Measurements from ENCODE around the gene TMEM232. TPM values are rescaled to one million over a fixed set of nuclear protein-coding genes. Genes with fewer than 3 reads are reported as not detected.
"Not testable (repeated sequence)": the region's sequence is repeated elsewhere in the genome, so short reads cannot be mapped to it uniquely, and the experiment has no call there.

TMEM232 gene
- total RNA-seq, 1 donor, result 2.7 TPM

GRCh38 chr5:110734101-110734500, 7.6 kb upstream of the TMEM232 start:
- Histone ChIP-seq H3K4me3 (ENCODE audit: low read length) (no peak overlapping the region), H3K4me1 (ENCODE audit: insufficient read depth, low read length) (peaks cover 7% of the 10 kb centered on the region), H3K27me3 (ENCODE audit: insufficient read depth, low read length) (peaks cover 11% of the 10 kb centered on the region), H3K9me3 (ENCODE audit: low read depth, low read length) (no peaks in the 10 kb centered on the region)

DNA sequence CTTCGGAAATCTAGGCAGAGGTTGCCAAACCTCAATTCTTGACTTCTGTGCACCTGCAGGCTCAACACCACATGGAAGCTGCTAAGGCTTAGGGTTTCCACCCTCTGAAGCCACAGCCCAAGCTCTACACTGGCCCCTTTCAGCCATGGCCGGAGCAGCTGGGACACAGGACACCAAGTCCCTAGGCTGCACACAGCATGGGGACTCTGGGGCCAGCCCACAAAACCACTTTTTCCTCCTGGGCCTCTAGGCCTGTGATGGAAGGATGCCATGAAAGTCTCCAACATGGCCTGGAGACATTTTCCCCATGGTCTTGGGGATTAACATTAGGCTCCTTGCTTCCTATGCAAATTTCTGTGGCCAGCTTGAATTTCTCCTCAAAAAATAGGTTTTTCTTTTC, 5.0 kb upstream of the TMEM232 start:
- H3K4me3 ChIP-seq (ENCODE audit: low read length); H3K4me1 ChIP-seq (ENCODE audit: insufficient read depth, low read length); H3K27me3 ChIP-seq (ENCODE audit: insufficient read depth, low read length); H3K9me3 ChIP-seq (ENCODE audit: low read depth, low read length): not testable (repeated sequence)

GRCh38 chr5:110727025-110727314, 499 bp upstream of the TMEM232 start:
- H3K4me3 ChIP-seq (ENCODE audit: low read length), result peak overlapping the region; percentile 40
- H3K9me3 ChIP-seq (ENCODE audit: low read depth, low read length), result no peaks in the 10 kb centered on the region
- H3K27me3 ChIP-seq (ENCODE audit: insufficient read depth, low read length), result no peaks in the 10 kb centered on the region
- peaks cover 4% of the 10 kb centered on the region for H3K4me1 ChIP-seq (ENCODE audit: insufficient read depth, low read length)

DNA sequence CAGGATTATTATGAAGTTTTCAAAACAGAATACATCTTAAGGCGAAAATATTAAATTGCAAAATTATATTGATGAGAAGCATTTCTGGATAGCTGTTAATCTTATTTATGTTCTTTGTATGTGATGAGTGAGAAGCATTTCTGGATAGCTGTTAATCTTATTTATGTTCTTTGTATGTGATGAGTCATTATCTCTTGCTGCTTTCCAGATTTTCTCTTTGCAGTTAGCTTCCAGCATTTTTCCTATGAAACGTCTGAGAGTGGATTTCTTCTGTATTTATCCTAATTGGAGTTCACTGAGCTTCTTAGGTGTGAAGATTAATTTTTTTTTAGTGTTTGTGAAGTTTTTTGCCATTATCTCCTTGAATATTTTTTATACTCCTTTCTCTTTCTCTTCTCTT, 8.2 kb downstream of the TMEM232 start:
- no peaks in the 10 kb centered on the region for H3K4me1 ChIP-seq (ENCODE audit: insufficient read depth, low read length)
- no peaks in the 10 kb centered on the region for H3K9me3 ChIP-seq (ENCODE audit: low read depth, low read length)
- no peaks in the 10 kb centered on the region for H3K27me3 ChIP-seq (ENCODE audit: insufficient read depth, low read length)
- H3K4me3 ChIP-seq (ENCODE audit: low read length), result no peak overlapping the region

- Histone ChIP-seq H3K27me3 (ENCODE audit: insufficient read depth, low read length) (no peaks in the 10 kb centered on the region), H3K4me3 (ENCODE audit: low read length) (no peak overlapping the region), H3K9me3 (ENCODE audit: low read depth, low read length) (no peaks in the 10 kb centered on the region), H3K4me1 (ENCODE audit: insufficient read depth, low read length) (no peaks in the 10 kb centered on the region)
Observed at GRCh38 chr5:110716247-110717245, 9.9 kb downstream of the TMEM232 start.

GRCh38 chr5:110707260-110707844, 19.1 kb downstream of the TMEM232 start:
- peaks cover 4% of the 10 kb centered on the region for H3K9me3 ChIP-seq (ENCODE audit: low read depth, low read length)
- H3K27me3 ChIP-seq (ENCODE audit: insufficient read depth, low read length), result no peaks in the 10 kb centered on the region
- no peak overlapping the region for H3K4me3 ChIP-seq (ENCODE audit: low read length)
- H3K4me1 ChIP-seq (ENCODE audit: insufficient read depth, low read length), result no peaks in the 10 kb centered on the region

DNA sequence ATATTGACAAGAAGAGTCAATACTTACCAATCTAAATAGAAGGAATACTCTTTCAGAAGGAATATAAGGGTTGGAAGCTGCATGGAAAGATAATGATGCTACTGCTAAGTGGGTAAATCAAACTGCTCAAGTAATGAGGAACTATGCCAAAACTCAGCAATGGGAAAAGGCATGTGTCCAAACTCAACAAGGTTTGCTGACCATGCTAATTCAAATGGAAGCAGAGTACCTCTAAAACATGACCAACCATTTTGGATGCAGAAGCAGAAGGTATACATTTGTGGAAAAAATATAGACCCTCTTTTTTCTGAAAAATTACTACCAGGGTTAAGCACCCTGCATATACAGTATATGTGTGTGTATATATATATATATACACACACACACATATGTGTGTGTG, 21.1 kb downstream of the TMEM232 start:
- Histone ChIP-seq H3K4me3 (ENCODE audit: low read length) (no peak overlapping the region), H3K27me3 (ENCODE audit: insufficient read depth, low read length) (no peaks in the 10 kb centered on the region), H3K4me1 (ENCODE audit: insufficient read depth, low read length) (no peaks in the 10 kb centered on the region), H3K9me3 (ENCODE audit: low read depth, low read length) (peaks cover 1% of the 10 kb centered on the region)

GRCh38 chr5:110703481-110703880, 23.0 kb downstream of the TMEM232 start:
- H3K9me3 ChIP-seq (ENCODE audit: low read depth, low read length), result no peaks in the 10 kb centered on the region
- H3K4me1 ChIP-seq (ENCODE audit: insufficient read depth, low read length), result no peaks in the 10 kb centered on the region
- H3K27me3 ChIP-seq (ENCODE audit: insufficient read depth, low read length), result no peaks in the 10 kb centered on the region
- H3K4me3 ChIP-seq (ENCODE audit: low read length), result no peak overlapping the region

- Histone ChIP-seq H3K9me3 (ENCODE audit: low read depth, low read length) (no peaks in the 10 kb centered on the region), H3K4me3 (ENCODE audit: low read length) (no peak overlapping the region), H3K27me3 (ENCODE audit: insufficient read depth, low read length) (no peaks in the 10 kb centered on the region), H3K4me1 (ENCODE audit: insufficient read depth, low read length) (no peaks in the 10 kb centered on the region)
Observed at GRCh38 chr5:110702704-110703103, 23.8 kb downstream of the TMEM232 start.

- no peak overlapping the region for H3K4me3 ChIP-seq (ENCODE audit: low read length)
- no peaks in the 10 kb centered on the region for H3K4me1 ChIP-seq (ENCODE audit: insufficient read depth, low read length)
- H3K9me3 ChIP-seq (ENCODE audit: low read depth, low read length), result no peaks in the 10 kb centered on the region
- no peaks in the 10 kb centered on the region for H3K27me3 ChIP-seq (ENCODE audit: insufficient read depth, low read length)
Observed at GRCh38 chr5:110702300-110702699, 24.2 kb downstream of the TMEM232 start.

- H3K4me1 ChIP-seq (ENCODE audit: insufficient read depth, low read length); H3K4me3 ChIP-seq (ENCODE audit: low read length); H3K27me3 ChIP-seq (ENCODE audit: insufficient read depth, low read length); H3K9me3 ChIP-seq (ENCODE audit: low read depth, low read length): not testable (repeated sequence)
Observed at GRCh38 chr5:110692669-110693068, 33.8 kb downstream of the TMEM232 start.

DNA sequence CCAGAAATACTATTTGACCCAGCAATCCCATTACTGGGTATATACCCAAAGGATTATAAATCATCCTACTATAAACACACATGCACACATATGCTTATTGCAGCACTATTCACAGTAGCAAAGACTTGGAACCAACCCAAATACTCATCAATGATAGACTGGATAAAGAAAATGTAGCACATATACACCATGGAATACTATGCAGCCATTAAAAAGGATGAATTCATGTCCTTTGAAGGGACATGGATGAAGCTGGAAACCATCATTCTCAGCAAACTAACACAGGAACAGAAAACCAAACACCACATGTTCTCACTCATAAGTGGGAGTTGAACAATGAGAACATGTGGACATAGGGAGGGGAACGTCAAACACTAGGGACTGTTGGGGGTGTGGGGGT, 35.9 kb downstream of the TMEM232 start:
- H3K27me3 ChIP-seq (ENCODE audit: insufficient read depth, low read length); H3K4me3 ChIP-seq (ENCODE audit: low read length); H3K4me1 ChIP-seq (ENCODE audit: insufficient read depth, low read length); H3K9me3 ChIP-seq (ENCODE audit: low read depth, low read length): not testable (repeated sequence)

DNA sequence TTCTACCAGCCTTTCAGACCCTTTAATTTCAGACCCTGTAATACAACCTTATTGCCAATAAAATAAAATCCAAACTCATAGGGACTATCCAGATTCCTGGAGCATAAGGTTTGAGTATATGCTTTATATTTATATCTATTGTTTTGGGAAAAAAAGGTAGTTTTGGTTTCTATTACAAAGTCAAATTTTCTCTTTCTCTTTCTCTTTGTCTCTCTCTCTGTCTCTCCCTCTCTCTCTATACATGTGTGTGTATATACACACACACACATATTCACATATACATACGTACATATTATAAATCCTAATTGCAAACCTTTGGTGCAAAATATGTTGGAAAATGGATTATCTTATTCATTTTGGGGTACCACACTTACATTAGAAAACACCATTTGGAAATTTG, 39.0 kb downstream of the TMEM232 start:
- H3K9me3 ChIP-seq (ENCODE audit: low read depth, low read length), result no peaks in the 10 kb centered on the region
- no peaks in the 10 kb centered on the region for H3K4me1 ChIP-seq (ENCODE audit: insufficient read depth, low read length)

GRCh38 chr5:110686270-110686669, 40.2 kb downstream of the TMEM232 start:
- no peak overlapping the region for H3K4me3 ChIP-seq (ENCODE audit: low read length)
- no peaks in the 10 kb centered on the region for H3K4me1 ChIP-seq (ENCODE audit: insufficient read depth, low read length)
- H3K27me3 ChIP-seq (ENCODE audit: insufficient read depth, low read length), result no peaks in the 10 kb centered on the region
- no peaks in the 10 kb centered on the region for H3K9me3 ChIP-seq (ENCODE audit: low read depth, low read length)

More for the DNA sequence above, 39.0 kb downstream of the TMEM232 start:
- no peak overlapping the region for H3K4me3 ChIP-seq (ENCODE audit: low read length)
- no peaks in the 10 kb centered on the region for H3K27me3 ChIP-seq (ENCODE audit: insufficient read depth, low read length)

- Histone ChIP-seq H3K4me3 (ENCODE audit: low read length) (no peak overlapping the region), H3K9me3 (ENCODE audit: low read depth, low read length) (no peaks in the 10 kb centered on the region), H3K27me3 (ENCODE audit: insufficient read depth, low read length) (no peaks in the 10 kb centered on the region), H3K4me1 (ENCODE audit: insufficient read depth, low read length) (no peaks in the 10 kb centered on the region)
Observed at GRCh38 chr5:110681953-110682352, 44.5 kb downstream of the TMEM232 start.

GRCh38 chr5:110681109-110681508, 45.4 kb downstream of the TMEM232 start:
- Histone ChIP-seq H3K4me3 (ENCODE audit: low read length) (no peak overlapping the region), H3K27me3 (ENCODE audit: insufficient read depth, low read length) (no peaks in the 10 kb centered on the region), H3K4me1 (ENCODE audit: insufficient read depth, low read length) (no peaks in the 10 kb centered on the region), H3K9me3 (ENCODE audit: low read depth, low read length) (no peaks in the 10 kb centered on the region)

All from mononuclear cell (primary cell).